ENCODE results near the gene MZT2B. TPM values are rescaled to one million over a fixed set of nuclear protein-coding genes. Genes with fewer than 3 reads are reported as not detected.
"Not testable (repeated sequence)": the region's sequence is repeated elsewhere in the genome, so short reads cannot be mapped to it uniquely, and the experiment has no call there.

MZT2B gene
- total RNA-seq, 1 donor from 2014 or later = 270 TPM

DNA sequence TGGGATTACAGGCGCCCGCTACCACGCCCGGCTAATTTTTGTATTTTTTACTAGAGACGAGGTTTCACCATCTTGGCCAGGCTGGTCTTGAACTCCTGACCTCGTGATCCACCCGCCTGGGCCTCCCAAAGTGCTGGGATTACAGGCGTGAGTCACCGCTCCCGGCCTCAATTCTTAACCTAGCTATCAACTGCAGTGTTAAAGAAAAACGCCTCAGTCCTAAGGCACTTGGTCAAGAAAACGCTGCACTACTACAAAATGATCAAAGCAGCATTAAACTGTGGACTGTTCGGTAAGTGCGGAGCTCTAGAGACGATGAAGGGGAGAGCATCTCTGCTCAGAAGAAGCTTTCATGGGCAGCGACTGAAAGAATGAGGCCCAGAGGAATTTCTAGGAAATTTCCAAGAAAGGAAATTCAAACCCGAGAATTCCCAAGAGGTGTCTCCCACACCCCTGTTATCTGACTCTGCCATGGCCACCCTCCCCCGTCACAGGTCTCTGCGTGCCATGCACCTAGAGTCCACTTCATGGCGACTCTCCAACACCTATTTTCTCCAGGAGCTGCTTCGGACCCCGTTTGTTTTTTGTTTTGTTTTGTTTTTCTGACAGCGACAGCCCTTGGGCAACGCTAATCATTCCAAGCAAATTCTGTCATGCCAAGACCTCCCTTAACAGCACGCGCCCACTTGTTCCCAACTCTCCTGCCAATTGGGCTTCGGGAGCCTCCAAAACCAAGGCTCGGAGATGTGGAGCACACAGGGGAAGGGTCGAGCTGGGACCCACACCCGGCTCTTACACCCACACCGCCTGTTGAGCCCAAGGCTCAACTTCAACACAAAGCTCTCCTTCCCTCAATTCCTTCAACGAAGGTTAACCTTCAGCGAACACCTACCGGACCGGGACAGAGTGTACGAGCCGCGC is 1.4 kb upstream of the MZT2B start:
- ATAC-seq = not testable (repeated sequence)

DNA sequence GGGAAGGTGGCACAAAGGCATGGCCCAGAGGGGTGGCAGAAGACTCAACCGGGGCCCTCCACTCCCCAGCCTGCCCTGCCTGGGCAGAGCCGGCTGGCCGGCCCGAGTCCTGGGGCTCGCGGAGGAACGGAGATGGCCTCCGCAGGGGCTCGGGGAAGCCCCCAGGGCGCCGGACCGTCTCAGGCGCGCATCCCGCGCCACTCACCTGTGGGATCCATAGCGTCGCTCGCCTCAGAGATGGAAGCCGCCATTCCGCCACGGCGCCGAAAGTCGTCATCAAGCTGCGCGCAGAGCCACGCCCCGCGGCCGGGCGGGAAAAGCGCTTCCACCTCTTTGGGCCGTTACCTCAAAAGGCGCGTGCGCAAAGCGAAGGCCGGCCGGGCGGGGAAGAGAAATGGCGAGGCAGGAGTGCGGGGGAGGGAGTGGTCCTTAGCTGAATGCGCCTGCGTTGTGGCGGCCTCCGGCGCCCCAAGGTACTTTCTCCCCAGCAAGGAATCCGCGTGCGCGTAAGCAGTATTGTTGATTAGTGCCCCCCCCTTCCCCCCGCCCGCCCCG is 660 bp upstream of the MZT2B start, which contains the start of gene SMPD4:
Gene SMPD4 (minus strand): TSS at position 278 of the 555 bp plus-strand sequence. CDS start 5,010 bp downstream, outside the sequence.
- peak; percentile 91 for ATAC-seq

DNA sequence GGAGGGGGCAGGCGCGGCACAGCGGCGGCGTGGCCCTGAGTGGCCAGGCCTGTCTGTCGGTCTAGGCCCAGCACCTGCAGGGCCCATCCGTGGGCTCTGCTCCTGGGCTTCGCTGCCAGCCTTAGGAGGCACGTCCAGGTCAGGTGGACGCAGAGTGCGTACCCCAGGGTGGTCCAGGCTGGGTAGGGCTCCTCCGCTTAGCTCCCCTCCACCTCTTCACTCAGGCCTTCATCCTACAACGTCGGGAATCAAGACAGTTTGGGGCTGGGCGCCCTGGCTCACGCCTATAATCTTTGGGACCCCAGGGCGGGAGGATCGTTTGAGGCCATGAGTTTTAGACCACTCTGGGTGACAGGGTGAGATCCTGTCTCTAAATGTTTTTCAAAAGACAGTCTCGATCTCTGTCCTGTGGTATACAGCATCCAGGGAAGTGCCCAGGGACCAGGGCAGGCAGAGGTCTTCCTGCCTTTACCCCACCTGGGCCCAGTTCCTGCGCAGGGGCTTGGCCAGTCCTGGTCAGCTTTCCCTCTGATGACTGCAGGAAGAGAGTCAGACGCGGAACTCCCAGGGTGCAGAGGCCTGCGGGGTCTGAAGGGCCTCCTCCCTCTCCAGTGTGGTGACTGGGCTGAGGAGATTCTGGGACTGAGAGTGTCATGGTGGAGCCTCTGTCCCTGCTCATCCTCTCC is 907 bp downstream of the MZT2B start:
- ATAC-seq = peak; percentile 15

DNA sequence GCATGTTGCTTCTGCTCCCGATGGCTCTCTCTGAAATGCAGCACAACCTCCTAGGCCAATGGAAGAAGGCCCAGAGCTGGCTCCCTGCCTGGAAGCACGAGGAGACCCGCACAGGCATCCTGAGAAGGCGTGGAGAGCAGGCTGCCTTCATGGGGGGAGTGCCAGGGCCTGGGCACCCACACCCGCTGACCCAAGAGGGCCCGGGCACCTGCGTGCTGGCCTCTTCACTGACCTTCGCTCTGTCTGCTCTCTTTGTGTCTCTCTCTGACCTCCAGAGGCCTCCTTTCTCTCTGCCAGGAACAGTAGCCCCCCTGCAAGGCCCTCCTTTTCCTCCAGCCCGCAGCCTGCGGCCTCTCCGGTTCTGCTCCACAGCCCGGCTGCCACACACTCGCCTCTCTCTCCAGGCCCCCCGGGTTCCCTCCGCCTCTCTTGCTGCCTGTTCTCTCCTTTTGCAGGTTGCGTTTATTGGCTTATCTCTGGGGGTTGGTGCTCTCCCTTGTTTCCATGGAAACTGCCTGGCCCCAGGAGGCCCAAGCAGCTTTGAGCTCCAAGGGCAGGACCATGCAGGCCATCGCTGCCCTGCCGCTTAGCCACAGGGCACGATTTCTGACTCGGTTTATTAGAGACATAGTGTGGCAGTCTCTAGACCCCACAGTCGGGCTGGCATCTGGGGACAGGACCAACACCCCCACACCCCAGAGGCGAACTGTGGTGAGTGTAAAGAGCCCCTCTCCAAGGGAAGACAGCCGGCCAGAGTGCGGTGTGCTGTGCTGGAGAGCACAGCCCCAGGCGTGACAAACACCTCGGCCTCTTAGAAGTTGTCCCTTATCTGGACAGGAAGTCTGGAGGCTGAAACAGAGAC is 1.7 kb downstream of the MZT2B start:
- ATAC-seq = no peak

DNA sequence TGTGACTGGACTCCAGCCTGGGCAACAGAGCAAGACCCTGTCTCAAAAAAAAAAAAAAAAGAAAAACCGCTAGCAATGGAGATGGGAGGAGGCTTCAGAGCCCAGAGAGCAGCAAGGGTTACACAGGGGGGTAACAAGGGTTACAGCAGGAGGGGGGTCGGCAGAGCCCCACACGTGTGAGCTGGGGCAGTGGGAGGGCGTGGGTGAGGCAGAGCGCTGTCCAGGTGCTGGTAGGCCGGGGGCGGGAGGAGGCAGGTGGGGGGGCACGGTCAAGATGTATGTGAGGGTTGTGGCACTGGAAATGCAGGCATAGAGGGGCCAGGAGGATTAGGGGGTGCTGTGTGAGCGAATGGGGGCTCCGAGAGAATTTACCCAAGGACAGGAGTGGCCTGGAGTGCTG is 3.4 kb downstream of the MZT2B start:
- ATAC-seq = no peak

DNA sequence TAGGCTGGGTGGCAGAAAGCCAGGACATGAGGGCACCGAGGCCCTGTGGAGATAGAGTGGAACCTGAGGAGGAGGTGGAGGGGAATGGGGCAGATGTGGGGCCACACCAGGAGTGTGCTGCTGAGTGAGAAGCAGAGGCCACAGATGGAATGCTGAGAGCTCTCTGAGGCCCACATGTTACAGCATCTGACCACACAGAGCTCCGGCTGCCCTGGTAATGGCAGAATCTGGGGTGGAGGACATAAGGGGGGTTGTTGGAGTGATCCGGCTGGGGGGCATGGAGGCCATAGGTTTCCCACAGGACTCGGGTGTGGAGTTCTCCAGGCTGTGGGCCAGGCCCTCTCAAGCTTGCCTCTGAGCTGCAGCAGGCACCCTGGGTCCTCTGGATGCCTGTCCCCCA is 3.8 kb downstream of the MZT2B start:
- no peak for ATAC-seq

DNA sequence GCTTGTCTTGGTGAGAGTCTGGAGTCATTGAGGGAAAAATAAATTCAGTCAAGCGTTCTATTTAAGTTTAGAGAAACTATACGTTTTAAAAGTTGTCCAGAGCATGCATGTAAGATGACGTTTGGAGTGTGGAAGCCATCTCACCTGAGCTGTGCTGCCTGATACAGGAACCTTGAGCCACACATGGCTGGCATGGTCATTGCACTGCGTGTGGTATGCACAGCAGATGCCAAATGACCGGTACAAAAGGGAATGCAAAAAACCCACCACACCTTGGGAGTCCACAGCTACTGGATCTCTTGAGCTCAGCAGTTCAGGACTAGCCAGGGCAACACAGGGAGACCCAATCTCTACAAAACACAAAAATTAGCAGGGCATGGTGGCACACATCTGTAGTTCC is 4.3 kb downstream of the MZT2B start:
- ATAC-seq = no peak

DNA sequence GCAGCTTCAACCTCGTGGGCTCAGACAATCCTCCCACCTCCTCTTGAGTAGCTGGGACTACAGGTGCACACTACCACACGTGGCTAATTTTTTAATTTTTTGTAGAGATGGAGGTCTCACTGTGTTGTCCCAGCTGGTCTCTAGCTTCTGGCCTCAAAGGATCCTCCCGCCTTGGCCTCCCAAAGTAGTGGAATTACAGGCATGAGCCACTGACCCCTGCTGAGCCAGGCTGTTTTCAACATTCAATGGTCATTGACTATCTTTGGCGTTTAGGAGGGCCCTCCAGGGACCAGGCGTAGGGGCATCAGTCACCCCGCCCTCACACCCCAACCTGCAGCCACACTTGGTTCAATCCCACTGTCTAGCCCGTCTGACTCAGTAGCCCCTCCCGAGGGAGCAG is 5.2 kb downstream of the MZT2B start:
- ATAC-seq = no peak

DNA sequence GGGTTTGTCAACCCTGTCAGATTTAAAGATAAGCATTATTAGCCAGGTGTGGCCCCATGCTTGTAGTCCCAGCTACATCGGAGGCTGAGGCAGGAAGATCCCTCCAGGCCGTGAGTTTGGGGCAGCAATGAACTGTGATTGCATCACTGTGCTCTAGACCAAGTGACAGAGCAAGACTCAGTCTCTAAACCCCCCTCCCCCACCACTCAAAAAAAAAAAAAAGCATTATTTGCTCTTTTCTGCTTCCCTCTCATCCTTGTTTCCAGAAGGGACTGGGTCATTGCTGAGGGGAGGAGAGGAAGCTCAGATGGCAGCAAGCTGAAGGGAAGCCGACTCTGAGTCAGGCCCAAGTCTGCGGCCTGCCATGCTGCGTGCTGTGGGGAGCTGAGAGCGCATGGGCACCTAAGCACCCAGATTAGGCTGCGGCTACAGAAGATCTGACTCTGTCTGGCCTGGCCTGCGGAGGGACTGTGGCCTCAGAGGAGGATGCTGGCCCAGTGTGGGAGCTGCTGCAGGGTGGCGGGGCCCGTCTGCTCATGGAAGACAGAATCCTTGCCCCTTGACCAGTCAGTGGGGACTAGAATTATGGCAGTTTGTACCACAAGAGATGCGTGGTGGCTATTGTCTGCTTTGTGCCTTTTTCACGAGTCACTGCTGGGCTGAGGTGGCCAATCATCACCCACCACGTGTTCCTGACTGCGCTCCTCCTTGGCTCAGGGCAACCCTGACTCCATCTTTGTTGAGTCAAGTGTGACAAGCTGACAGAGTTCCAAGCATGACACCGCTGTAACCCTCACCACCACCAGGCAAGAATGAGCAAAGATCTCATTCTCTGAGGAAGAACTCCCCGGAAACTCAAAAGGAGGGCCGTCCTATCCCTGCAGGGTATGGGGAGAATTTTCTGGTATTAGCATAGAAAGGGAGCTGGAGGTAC is 6.1 kb downstream of the MZT2B start:
- not testable (repeated sequence) for ATAC-seq

DNA sequence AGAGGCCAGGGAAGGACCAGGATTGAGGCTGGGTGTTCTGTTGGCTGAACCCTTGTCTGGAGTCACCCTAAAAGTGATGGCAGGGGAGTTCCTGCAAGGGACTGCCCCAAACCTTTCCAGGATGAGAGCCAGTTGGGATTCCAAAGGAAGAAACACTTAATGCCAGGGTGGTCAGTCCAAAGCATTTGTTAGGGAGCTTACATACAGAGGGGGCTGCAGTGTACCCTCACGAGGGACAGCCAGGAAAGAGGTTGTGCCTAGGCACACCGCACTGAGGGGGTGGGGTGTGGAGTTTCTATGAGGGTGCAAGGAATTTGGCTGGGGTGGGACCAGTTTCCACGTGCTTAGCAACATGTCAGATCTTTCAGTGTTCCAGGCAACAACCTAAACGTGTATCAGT is 6.9 kb downstream of the MZT2B start:
- not testable (repeated sequence) for ATAC-seq

DNA sequence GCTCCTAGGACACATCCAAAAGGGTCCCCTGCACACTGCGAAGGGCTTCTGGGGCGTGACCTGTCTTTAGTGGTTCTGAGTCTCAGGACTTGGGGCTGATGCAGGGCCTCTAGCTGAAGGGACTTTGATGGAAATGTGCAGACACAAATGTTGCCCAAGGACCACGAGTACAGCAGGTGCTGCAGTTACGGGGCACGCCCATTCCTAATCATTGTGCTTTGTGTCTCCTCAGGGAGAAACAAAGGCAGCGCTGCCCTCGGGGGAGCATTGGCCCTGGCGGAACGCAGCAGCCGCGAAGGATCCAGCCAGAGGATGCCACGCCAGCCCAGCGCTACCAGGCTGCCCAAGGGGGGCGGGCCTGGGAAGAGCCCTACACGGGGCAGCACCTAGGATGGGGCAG is 8.2 kb downstream of the MZT2B start:
- ATAC-seq = no peak

DNA sequence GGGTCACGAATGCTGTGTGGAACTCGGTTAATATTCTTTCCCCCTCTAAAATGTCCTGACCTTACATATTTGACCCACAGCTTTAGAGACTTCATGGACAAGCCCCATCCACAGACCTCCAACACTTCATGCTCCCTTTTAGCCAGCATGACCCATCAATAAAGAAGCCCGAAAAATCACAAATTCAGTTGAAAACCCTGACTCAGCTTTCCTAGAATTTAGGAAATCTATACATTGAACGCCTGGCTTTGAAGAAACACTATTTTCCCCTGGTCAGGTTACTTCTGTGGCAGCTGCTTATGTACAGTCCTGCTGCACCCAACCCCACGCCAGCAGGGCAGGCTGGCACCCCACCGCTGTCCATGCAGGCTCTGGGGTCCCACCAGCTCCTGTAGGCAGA is 9.3 kb downstream of the MZT2B start:
- not testable (repeated sequence) for ATAC-seq

DNA sequence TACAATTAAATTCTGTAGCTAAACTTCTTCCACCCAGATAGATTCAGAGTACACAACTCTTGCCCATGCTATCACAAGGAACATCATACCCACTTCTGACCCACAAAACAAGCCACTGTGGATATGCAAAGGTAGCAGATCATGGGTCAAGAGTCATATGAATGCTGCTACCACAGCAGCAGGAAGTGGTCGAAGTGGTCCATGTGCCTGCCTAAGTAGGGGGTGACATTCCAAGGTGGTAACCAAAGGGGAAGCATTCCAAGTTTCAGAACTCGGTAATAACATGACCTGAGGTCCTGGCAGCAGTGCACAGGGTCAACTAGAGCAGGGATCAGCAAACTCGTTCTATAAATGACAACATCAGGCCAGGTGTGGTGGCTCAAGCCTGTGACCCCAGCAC is 10.4 kb downstream of the MZT2B start:
- not testable (repeated sequence) for ATAC-seq

DNA sequence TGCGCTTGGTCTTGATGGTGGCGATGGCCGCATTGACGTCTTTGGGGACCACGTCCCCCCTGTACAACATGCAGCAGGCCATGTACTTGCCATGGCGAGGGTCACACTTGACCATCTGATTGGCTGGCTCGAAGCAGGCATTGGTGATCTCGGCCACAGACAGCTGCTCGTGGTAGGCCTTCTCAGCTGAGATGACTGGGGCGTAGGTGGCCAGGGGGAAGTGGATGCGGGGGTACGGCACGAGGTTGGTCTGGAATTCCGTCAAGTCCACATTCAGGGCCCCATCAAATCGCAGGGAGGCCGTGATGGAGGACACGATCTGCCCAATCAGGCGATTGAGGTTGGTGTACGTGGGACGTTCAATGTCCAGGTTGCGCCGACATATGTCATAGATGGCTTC is 11.8 kb downstream of the MZT2B start:
- ATAC-seq = not testable (repeated sequence)

DNA sequence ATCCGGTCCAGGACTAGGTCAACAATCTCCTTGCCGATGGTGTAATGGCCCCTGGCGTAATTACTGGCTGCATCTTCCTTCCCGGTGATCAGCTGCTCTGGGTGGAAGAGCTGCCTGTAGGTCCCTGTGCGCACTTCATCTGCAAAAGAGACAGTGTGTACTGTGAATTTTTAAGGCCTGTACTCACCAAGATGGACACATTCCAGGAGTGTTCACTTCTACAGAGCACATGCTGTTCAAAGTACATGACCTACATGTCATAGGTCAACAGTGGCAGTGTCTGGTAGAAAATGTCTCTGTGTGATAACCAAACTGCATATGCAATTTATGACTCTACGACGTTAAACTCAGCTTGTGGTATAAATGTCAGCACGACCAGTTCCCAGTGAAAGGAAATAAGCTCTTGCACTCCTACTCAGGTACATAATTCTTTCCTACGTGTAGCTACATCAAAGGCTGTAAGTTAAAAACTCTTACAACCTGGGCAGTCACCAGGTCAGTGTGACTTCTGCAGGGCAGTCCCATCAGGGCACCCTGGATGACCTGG is 13.1 kb downstream of the MZT2B start:
- ATAC-seq = not testable (repeated sequence)

DNA sequence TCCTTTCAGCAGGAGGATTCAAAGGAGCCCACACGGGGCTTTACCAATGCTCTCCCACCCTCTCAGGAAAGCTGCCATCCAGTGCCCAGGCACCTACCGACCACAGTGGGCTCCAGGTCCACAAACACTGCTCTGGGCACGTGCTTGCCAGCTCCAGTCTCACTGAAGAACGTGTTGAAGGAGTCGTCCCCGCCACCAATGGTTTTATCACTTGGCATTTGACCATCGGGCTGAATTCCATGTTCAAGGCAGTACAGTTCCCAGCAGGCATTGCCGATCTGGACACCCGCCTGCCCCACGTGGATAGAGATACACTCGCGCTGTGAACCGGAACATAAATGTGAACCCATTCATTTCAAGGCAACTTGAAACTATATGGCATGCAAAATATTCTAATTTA is 14.0 kb downstream of the MZT2B start:
- ATAC-seq = not testable (repeated sequence)

DNA sequence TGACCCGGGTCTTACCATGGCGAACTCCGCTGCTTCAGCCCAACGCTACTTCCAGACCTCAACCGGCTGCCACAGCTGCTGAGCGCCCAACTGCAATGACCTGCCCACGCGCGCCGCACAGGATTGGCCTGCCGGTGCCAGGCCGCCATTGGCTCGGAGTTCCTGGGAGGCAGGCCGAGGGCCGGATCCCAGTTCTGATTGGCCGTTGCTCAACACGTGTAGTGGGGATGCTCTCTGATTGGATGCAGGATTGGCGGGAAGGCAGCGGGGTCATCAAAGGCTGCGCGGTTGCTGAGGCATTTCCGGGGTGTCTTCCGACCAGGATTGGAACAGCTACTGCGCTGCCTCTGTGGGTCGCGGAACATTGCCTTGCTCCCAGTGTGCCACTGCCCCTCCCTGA is 16.3 kb downstream of the MZT2B start, which contains the start of gene TUBA3E:
Gene TUBA3E (minus strand): TSS at position 97 of the 400 bp plus-strand sequence. CDS start 79 bp downstream, at position 18.
- ATAC-seq = no peak

DNA sequence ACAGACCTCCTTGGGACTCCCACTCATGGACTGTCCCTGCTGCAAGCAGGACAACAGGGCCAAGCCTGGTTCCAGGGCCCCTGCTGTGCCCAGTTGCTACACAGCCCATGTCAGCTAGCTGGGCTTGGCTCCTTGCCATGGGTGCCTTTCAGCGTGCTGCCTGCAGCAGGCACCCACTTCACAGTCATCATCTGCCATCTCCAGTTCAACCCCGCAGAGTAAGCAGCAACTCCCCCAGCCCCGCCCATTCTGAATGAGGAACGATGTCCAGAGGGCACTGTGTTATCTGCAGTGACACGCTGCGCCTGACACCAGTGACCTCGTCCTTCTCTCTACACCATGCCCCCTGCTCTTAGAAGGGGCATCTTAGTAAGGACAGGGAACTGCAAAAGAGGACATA is 20.5 kb downstream of the MZT2B start:
- peak; percentile 22 for ATAC-seq

DNA sequence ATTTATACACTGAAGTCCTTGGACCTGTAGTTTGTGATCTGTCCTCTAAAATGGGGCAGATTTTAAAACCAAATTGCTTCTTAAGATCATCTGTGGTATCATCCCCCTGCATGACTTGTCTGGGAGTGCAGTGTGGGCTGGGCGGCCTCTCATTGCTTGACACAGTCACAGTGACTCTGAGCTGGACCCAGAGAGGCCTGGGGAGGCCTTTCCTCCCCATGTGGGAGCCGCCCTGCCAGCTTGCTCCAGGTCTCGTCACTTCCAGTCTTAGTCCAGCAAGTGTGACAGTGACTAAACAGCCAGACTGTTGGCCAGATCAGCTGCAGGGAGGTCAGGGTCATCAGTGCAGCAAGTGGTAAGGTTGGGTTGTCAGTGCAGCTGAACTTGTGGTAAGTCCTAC is 21.1 kb downstream of the MZT2B start:
- ATAC-seq = not testable (repeated sequence)

DNA sequence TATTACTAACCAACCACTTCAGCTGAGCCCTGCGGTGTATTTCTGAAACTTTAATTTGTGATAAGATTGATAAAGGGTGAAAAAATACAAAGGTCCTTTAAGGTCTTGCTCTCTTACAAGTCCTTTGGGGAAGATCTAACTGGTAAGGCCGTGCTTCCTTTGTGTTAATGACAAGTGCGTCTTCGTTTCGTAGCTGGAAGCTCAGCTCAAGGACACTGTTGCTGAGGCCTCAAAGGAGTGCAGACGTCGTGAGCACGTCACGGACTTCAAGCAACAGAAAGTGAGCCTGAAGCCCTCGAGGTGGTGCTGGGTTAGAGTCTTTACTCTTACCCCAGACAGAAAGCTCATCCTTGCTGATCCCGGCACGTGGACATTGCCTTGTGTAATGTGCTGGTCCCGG is 25.0 kb downstream of the MZT2B start:
- not testable (repeated sequence) for ATAC-seq

DNA sequence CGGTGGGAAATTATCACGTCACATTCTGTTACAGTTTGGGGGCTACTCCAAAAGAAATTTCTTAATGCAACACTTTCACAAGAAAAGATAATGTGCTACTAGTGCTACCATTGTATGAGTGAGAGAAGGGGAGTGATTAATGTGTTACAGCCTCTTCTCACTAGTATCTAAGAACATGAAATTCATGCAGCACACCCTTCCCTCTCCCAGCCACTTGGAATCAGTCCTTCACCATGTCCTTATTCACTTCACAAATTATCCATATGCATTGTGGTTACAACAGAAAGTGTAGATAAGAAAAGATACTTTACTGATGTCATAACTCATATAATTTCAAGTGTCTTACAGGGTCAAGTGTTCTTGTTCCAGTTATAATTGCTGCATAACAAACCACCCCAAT is 37.1 kb downstream of the MZT2B start:
- not testable (repeated sequence) for ATAC-seq

Measured in esophagus mucosa (tissue), 1 donor.